Posterior vena cava (tissue), 2 donors: ENCODE data around the gene TRUB2. TPM values are rescaled to one million over a fixed set of nuclear protein-coding genes. Genes with fewer than 3 reads are reported as not detected.
"Not testable (repeated sequence)": the region's sequence is repeated elsewhere in the genome, so short reads cannot be mapped to it uniquely, and the experiment has no call there.

ENCODE experiments used
- DNase-seq: peaks from one replicate; pipeline ENCODE4 v3.0.0-alpha.2; 2020; ENCODE audit warnings: low spot score
- intact Hi-C, 2 donors: fragments of 100-400 bp; cut with DNase I; formaldehyde crosslinking; loops; one replicate each; pipeline versions ENCODE4 v1.14.1 to v1.14.2; 2022 to 2023
- total RNA-seq, 2 donors: library from RNA; stranded (reverse); fragmentation: NEBNext Ultra II Directional; extraction: Animal tissue kit (Norgen Biotek cat#: 25700); gene quantifications; one replicate each; pipeline ENCODE4 v1.2.1, GENCODE V29; 2021
- donor health status: DM: yes; HTN: yes; CAD: no.
- donor health status: DM: yes; HTN: yes; CAD: no.

Gene TRUB2
- total RNA-seq, 2 donors from 2014 or later: 11.8 to 15.7 TPM

GRCh38 chr9:128342971-128343680, 20.9 kb upstream of the TRUB2 start:
- intact Hi-C loops: no loop called here
- no peak for DNase-seq

GRCh38 chr9:128341435-128341849, 19.2 kb upstream of the TRUB2 start:
- intact Hi-C loops: no loop called here
- DNase-seq: no peak

GRCh38 chr9:128340691-128341434, 18.6 kb upstream of the TRUB2 start:
- DNase-seq: peak; percentile 86
- intact Hi-C loops: no loop called here

- peak; percentile 88 for DNase-seq
- intact Hi-C loops: no loop called here
These were observed 17.8 kb upstream of the TRUB2 start, which contains the start of gene SLC27A4 for GRCh38 chr9:128339761-128340690. TSS of gene SLC27A4 (plus strand) at chr9:128340527. CDS start at chr9:128343133, 2,606 bp downstream.

GRCh38 chr9:128338852-128339614, 16.8 kb upstream of the TRUB2 start:
- DNase-seq: not testable (repeated sequence)
- intact Hi-C loops: loop anchor here in 1 of 2 donors (1.0 kb wide), 1 partner anchor 30 kb away; no protein-coding TSS in a partner anchor

DNA sequence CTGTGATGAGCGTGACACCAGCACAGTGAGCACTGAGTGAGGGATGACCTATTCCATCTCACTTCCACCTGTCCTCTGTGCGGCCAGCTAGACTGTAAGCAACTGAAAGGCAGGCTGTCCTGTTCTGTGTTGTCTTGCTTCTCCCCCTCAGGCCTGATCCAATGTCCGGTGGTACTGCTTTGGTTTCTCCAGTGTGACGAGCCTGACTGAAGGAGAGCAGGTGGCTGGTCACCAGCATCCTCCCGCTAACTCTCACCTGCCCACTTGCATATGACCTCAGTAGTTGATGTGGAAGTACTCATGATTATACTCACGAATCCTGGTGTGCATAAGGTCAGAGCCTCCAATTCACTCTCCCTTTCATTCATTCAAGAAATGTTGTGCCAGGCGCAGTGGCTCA, 15.7 kb upstream of the TRUB2 start:
- no peak for DNase-seq
- intact Hi-C loops: loop anchor here in 1 of 2 donors (1.0 kb wide), 1 partner anchor 31 kb away; no protein-coding TSS in a partner anchor

DNA sequence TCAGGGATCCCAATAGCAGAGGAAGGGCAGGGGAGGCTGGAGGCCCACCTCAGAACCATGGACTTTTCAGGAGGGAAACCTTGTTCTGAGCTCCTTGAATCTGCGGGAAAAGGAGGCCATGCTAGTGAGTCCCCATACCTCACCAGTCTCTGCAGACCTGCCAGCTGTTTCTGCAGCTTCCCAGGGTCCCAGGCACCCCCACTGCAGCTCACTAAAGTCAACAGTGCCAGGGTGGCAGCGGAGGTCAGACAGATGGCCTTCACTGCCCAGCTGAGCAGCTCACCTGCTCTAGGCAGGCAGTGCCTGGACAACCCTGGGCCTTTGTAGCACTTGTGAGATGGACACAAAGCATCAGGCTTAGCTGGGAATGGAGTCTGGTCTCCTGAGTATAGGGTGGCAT, 13.7 kb upstream of the TRUB2 start:
- no peak for DNase-seq
- intact Hi-C loops: no loop called here

DNA sequence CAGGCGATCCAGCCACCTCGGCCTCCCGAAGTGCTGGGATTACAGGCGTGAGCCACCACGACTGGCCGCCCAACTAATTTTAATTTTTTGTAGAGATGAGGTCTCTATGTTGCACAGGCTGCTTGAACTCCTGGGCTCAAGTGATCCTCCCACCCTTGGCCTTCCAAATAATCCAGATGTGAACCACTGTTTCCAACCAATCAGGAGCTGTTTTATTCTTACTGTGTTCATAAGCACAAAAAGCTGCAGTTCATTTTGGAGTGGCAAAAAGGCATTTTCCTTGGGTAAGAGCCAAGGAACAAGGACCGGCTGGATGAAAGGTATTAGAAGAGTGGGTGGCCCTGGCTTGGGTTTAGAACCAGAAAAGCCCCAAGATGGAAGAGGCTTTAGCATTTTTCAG, 12.9 kb upstream of the TRUB2 start:
- DNase-seq: no peak
- intact Hi-C loops: no loop called here

DNA sequence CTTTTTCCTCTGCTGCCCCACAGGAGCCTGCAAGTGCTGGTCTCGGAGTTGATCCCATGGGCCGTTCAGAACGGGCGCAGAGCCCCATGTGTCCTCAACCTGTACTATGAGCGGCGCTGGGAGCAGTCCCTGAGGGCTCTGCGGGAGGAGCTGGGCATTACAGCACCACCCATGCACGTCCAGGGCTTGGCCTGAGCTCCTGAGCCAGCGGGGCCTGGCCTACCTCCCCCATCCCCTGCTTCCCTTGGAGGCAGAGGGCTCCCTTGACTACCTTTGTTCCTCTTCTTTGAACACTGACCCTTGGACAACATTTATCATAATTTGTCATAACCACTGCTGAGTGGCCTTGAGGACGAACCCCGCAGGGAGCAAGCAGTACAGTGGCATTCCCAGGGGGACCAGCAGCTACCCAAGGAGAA, 11.2 kb upstream of the TRUB2 start:
- intact Hi-C loops: no loop called here
- DNase-seq: no peak

- intact Hi-C loops: no loop called here
- no peak for DNase-seq
These were observed 3.4 kb upstream of the TRUB2 start for GRCh38 chr9:128325629-128326028.

- DNase-seq: no peak
- intact Hi-C loops: no loop called here
These were observed 2.2 kb upstream of the TRUB2 start for GRCh38 chr9:128324401-128324800.

DNA sequence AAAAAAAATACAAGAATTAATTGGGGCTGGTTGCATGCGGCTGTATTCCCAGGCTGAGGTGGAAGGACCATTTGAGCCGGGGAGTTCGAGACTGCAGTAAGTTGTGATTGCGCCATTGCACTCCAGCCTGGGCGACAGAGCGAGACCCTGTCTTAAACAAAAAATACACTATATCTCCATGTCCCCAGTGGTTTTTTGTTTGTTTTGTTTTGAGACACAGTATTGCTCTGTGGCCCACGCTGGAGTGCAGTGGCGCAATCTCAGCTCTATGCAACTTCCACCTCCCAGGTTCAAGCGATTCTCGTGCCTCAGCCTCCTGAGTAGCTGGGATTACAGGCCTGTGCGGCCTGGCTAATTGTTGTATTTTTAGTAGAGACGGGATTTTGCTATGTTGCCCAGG, 1.5 kb upstream of the TRUB2 start:
- no peak for DNase-seq
- intact Hi-C loops: no loop called here

GRCh38 chr9:128323212-128323730, 1.0 kb upstream of the TRUB2 start:
- intact Hi-C loops: no loop called here
- DNase-seq: no peak

GRCh38 chr9:128321879-128322403, 306 bp downstream of the TRUB2 start:
- no peak for DNase-seq

DNA sequence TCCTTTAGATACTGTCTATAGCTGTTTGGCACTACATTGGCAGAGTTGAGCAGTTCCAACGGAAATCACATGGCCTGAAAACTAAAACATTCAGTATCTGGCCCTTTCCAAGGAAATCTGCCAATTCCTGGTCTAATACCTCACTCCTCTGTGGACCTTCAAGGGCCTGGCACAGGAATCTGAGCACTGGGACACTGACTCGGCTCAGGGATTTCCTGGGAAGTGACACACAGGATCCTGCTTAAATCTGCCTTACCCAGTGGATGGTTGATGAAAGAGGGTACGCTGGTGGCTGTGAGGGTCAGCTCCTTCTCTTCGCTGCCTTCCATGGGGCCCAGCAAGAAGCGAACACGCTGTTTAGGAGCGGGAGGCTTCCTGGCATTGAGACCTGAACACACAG, 904 bp downstream of the TRUB2 start:
- intact Hi-C loops: no loop called here
- DNase-seq: no peak

More at GRCh38 chr9:128321879-128322403, 306 bp downstream of the TRUB2 start:
- intact Hi-C loops: no loop called here

DNA sequence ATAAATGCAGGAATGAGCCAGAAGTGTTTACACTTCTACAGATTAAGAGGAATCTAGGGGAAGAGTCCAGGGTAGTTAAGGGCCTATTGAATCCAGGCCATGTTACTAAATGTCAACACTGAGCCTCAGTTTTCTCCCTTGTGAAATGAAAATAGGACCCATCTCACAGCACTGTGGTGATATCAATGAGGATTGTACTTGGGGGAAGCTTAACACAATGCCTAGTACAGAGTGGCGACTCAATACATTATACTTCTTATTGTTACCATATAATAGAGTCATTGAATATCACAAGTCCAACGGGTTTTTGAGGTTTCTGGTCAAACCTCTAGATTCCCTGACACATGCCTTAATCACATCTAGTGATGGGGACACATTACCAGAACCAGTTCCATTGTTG, 4.6 kb downstream of the TRUB2 start:
- intact Hi-C loops: no loop called here
- DNase-seq: no peak

- DNase-seq: no peak
- intact Hi-C loops: no loop called here
These were observed 5.8 kb downstream of the TRUB2 start for GRCh38 chr9:128316421-128316820.

GRCh38 chr9:128314697-128315096, 7.5 kb downstream of the TRUB2 start:
- DNase-seq: no peak
- intact Hi-C loops: no loop called here
